Fibroblast of gingiva (primary cell): Measurements from ENCODE around the gene CUX1.

Source experiments
- DNase-seq: peaks from one replicate; pipeline ENCODE4 v3.0.0-alpha.2; 2011; ENCODE audit warnings: low read depth

Gene CUX1

GRCh38 chr7:102185796-102186195 is 368.4 kb downstream of the CUX1 start:
- DNase-seq, result no peak

GRCh38 chr7:102186306-102186705 is 368.9 kb downstream of the CUX1 start:
- DNase-seq, result no peak

GRCh38 chr7:102188746-102189145 is 371.3 kb downstream of the CUX1 start:
- DNase-seq, result no peak

GRCh38 chr7:102189756-102190155 is 372.3 kb downstream of the CUX1 start:
- no peak for DNase-seq

- no peak for DNase-seq
Observed at GRCh38 chr7:102190776-102191350, 373.4 kb downstream of the CUX1 start.

- no peak for DNase-seq
Observed at GRCh38 chr7:102191556-102192379, 374.3 kb downstream of the CUX1 start.

GRCh38 chr7:102192790-102193189 is 375.4 kb downstream of the CUX1 start:
- DNase-seq, result no peak

- DNase-seq, result peak; percentile 5
Observed at GRCh38 chr7:102193806-102194205, 376.4 kb downstream of the CUX1 start.

- DNase-seq, result no peak
Observed at GRCh38 chr7:102195361-102195760, 377.9 kb downstream of the CUX1 start.

- DNase-seq, result no peak
Observed at GRCh38 chr7:102196028-102196427, 378.6 kb downstream of the CUX1 start.

GRCh38 chr7:102197161-102197560 is 379.7 kb downstream of the CUX1 start:
- DNase-seq, result no peak

- DNase-seq, result no peak
Observed at GRCh38 chr7:102197599-102197998, 380.2 kb downstream of the CUX1 start.

GRCh38 chr7:102198417-102198956 is 381.1 kb downstream of the CUX1 start:
- DNase-seq, result no peak

GRCh38 chr7:102201576-102201975 is 384.1 kb downstream of the CUX1 start:
- DNase-seq, result no peak

GRCh38 chr7:102202556-102202955 is 385.1 kb downstream of the CUX1 start:
- DNase-seq, result no peak

- no peak for DNase-seq
Observed at GRCh38 chr7:102203218-102203617, 385.8 kb downstream of the CUX1 start.

- no peak for DNase-seq
Observed at GRCh38 chr7:102204212-102204611, 386.8 kb downstream of the CUX1 start.

- no peak for DNase-seq
Observed at GRCh38 chr7:102205915-102206314, 388.5 kb downstream of the CUX1 start.

- DNase-seq, result no peak
Observed at GRCh38 chr7:102208826-102209225, 391.4 kb downstream of the CUX1 start.

- no peak for DNase-seq
Observed at GRCh38 chr7:102210787-102211186, 393.4 kb downstream of the CUX1 start.

GRCh38 chr7:102211590-102212550 is 394.4 kb downstream of the CUX1 start:
- no peak for DNase-seq

- no peak for DNase-seq
Observed at GRCh38 chr7:102214477-102215072, 397.1 kb downstream of the CUX1 start.
